Ishikawa (cell line): Measurements from ENCODE around the gene FHIT.

Experiments
- EP300 ChIP-seq: IDR thresholded peaks from 2 replicates; pipeline ENCODE4 v1.6.1; 2012; ENCODE audit warnings: borderline replicate concordance
- MAX ChIP-seq: IDR thresholded peaks from 2 replicates; pipeline ENCODE4 v1.6.1; 2012

GRCh38 chr3:60542995-60543394, 708.3 kb downstream of the FHIT start:
- TF ChIP-seq EP300, result no peak
- no peak for TF ChIP-seq MAX
